Activated T-cell treated with anti-CD3 and anti-CD28 coated beads, Interleukin-2, amount 50 U/mL, for 48 hours (primary cell): ENCODE measurements around the gene ECT2L.

ENCODE experiments used
- DNase-seq, 2 experiments: peaks; one replicate each; pipeline ENCODE4 v3.0.0-alpha.2; 2020

Gene ECT2L

GRCh38 chr6:138795809-138796603 lies at the start of gene ECT2L:
TSS of gene ECT2L (plus strand) at chr6:138796087. CDS start at chr6:138813275, 17,188 bp downstream.
- no peak for DNase-seq

- no peak for DNase-seq
Observed at GRCh38 chr6:138752017-138752416, 43.9 kb upstream of the ECT2L start.

GRCh38 chr6:138757136-138757535 lies 38.8 kb upstream of the ECT2L start:
- DNase-seq, result no peak

- DNase-seq, result no peak
Observed at GRCh38 chr6:138765896-138766655, 29.8 kb upstream of the ECT2L start.

- DNase-seq, result no peak
Observed at GRCh38 chr6:138769102-138769676, 26.7 kb upstream of the ECT2L start.

- peak in 1 of 2 experiments; percentile 26 for DNase-seq
Observed at GRCh38 chr6:138772596-138773176, 23.2 kb upstream of the ECT2L start.

GRCh38 chr6:138773177-138774091 lies 22.5 kb upstream of the ECT2L start, which contains the start of gene CCDC28A:
TSS of gene CCDC28A (plus strand) at chr6:138773769. CDS start at chr6:138776121, 2,352 bp downstream.
- peak; percentile 95 to 96 for DNase-seq

GRCh38 chr6:138774370-138774769 lies 21.5 kb upstream of the ECT2L start:
- no peak for DNase-seq

- DNase-seq, result no peak
Observed at GRCh38 chr6:138776659-138777058, 19.2 kb upstream of the ECT2L start.

GRCh38 chr6:138778331-138778730 lies 17.6 kb upstream of the ECT2L start:
- no peak for DNase-seq

- DNase-seq, result no peak
Observed at GRCh38 chr6:138782243-138782642, 13.6 kb upstream of the ECT2L start.

GRCh38 chr6:138785079-138785478 lies 10.8 kb upstream of the ECT2L start:
- DNase-seq, result no peak

- DNase-seq, result no peak
Observed at GRCh38 chr6:138785980-138786379, 9.9 kb upstream of the ECT2L start.

GRCh38 chr6:138787138-138787537 lies 8.7 kb upstream of the ECT2L start:
- DNase-seq, result no peak

GRCh38 chr6:138796771-138797170 lies 884 bp downstream of the ECT2L start:
- no peak for DNase-seq

- no peak for DNase-seq
Observed at GRCh38 chr6:138797806-138798446, 2.0 kb downstream of the ECT2L start.

GRCh38 chr6:138800377-138801150 lies 4.7 kb downstream of the ECT2L start:
- DNase-seq, result no peak

GRCh38 chr6:138803331-138803730 lies 7.4 kb downstream of the ECT2L start:
- DNase-seq, result no peak

GRCh38 chr6:138803861-138804260 lies 8.0 kb downstream of the ECT2L start:
- DNase-seq, result no peak

- DNase-seq, result no peak
Observed at GRCh38 chr6:138805016-138805765, 9.3 kb downstream of the ECT2L start.
